Prostate gland (tissue), 2 donors: ENCODE results near the gene COPE. TPM values are rescaled to one million over a fixed set of nuclear protein-coding genes. Genes with fewer than 3 reads are reported as not detected.

Source experiments
- DNase-seq: peaks from one replicate; pipeline ENCODE4 v3.0.0-alpha.2; 2019; ENCODE audit warnings: low spot score
- H3K27ac ChIP-seq, 2 donors: fragments of 200-600 bp; sonication (generic); 2 replicates each; pipeline ENCODE4 v1.5.1; 2017 to 2019
- H3K27me3 ChIP-seq: fragments of 200-600 bp; sonication (generic); replicated peaks from 2 replicates; pipeline ENCODE4 v1.5.1; 2019; ENCODE audit not compliant: insufficient read depth
- H3K36me3 ChIP-seq, 2 donors: fragments of 200-600 bp; sonication (generic); 1 replicate in 1 of 2; 2 replicates in 1 of 2; pipeline versions ENCODE4 v1.5.1 to v1.8.1; 2017 to 2019
- H3K4me1 ChIP-seq: fragments of 200-600 bp; sonication (generic); replicated peaks from 2 replicates; pipeline ENCODE4 v1.5.1; 2019
- H3K4me3 ChIP-seq, 2 donors: fragments of 200-600 bp; sonication (generic); 2 replicates each; pipeline ENCODE4 v1.5.1; 2017 to 2019
- H3K9me3 ChIP-seq: fragments of 200-600 bp; sonication (generic); 2 replicates; pipeline ENCODE4 v1.5.1; 2017
- POLR2A ChIP-seq: fragments of 450-650 bp; IDR thresholded peaks from one replicate; pipeline ENCODE4 v1.6.1; 2016; ENCODE audit warnings: antibody characterized with exemption, mild to moderate bottlenecking
- POLR2AphosphoS5 ChIP-seq: sonication (generic); formaldehyde crosslinking; IDR thresholded peaks from one replicate; pipeline ENCODE4 v1.6.1; 2017; ENCODE audit warnings: antibody characterized with exemption
- WGBS: methylation state at CpG from one replicate; pipeline ENCODE4 v1.1.5; 2018; 5-methylcytosine and 5-hydroxymethylcytosine counted together
- intact Hi-C: fragments of 100-400 bp; cut with DNase I; formaldehyde crosslinking; loops from one replicate; pipeline ENCODE4 v1.14.2; 2022
- total RNA-seq, 2 donors: library from RNA; depleted of rRNA; stranded (reverse); fragments of >200 nt; gene quantifications; one replicate each; pipeline ENCODE4 v1.1.0, GENCODE V29; 2016
- TF ChIP-seq, protein P1 (sequence below), 4 experiments: fragments of 200-600 bp in 2 of 4; fragments of 450-650 bp in 2 of 4; sonication (generic) in 2 of 4; IDR thresholded peaks; 1 replicate in 3 of 4; 2 replicates in 1 of 4; pipeline ENCODE4 v1.5.1; 2016 to 2019; ENCODE audit warnings: antibody characterized with exemption in 4 of 4, mild to moderate bottlenecking in 2 of 4, moderate library complexity in 2 of 4

The COPE gene
- total RNA-seq, 2 donors from 2014 or later = 402 to 553 TPM

DNA sequence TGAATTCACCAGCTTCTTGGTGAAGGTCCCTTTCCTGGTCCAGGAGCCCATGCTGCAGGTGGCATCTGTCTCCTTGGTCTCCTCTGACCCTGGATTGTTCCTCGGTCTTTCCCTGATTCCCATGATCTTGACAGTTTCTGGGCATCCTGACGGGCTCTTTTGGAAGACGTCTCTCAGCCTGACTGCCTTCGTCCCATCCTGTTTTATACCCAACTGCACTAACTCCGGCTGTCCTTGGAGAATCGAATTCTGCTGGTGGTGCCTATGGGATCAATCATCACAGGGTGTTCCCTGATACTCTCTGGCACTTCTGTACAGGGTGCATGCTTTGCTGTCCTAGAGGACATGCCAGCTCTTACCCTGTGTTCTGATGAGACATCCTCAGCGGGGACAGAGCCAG lies 42.3 kb downstream of the COPE start:
- no peak for DNase-seq
- Histone ChIP-seq H3K27ac (no peak overlapping the region), H3K27me3 (no peaks in the 10 kb centered on the region), H3K9me3 (no peaks in the 10 kb centered on the region), H3K4me1 (no peaks in the 10 kb centered on the region), H3K36me3 (no peaks in the 10 kb centered on the region), H3K4me3 (no peak overlapping the region)
- no peak for TF ChIP-seq POLR2AphosphoS5
- TF ChIP-seq, protein P1, sequence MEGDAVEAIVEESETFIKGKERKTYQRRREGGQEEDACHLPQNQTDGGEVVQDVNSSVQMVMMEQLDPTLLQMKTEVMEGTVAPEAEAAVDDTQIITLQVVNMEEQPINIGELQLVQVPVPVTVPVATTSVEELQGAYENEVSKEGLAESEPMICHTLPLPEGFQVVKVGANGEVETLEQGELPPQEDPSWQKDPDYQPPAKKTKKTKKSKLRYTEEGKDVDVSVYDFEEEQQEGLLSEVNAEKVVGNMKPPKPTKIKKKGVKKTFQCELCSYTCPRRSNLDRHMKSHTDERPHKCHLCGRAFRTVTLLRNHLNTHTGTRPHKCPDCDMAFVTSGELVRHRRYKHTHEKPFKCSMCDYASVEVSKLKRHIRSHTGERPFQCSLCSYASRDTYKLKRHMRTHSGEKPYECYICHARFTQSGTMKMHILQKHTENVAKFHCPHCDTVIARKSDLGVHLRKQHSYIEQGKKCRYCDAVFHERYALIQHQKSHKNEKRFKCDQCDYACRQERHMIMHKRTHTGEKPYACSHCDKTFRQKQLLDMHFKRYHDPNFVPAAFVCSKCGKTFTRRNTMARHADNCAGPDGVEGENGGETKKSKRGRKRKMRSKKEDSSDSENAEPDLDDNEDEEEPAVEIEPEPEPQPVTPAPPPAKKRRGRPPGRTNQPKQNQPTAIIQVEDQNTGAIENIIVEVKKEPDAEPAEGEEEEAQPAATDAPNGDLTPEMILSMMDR (IDR thresholded peaks at IDR 0.05) = no peak
- no peak for TF ChIP-seq POLR2A
- WGBS = 94% methylated on average over 7 of the region's 7 CpGs
- intact Hi-C loops = no loop called here

DNA sequence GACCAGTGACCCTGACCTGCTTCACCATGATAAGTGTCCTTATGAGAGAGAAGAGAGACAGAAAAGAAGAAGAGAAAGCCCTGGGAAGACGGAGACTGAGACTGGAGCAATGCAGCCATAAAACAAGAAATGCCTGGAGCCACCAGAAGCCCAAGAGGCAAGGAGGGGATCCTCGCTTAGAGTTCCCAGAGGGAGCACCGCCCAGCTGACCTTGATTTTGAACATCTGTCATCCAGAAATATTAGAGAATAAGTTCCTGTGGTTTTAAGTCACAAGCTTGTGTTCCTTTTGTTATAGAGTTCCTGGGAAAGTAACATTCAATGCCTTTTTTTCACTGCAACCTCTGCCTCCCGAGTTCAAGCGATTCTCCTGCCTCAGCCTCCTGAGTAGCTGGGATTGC lies 43.5 kb downstream of the COPE start:
- Histone ChIP-seq H3K9me3 (no peaks in the 10 kb centered on the region), H3K4me1 (no peaks in the 10 kb centered on the region), H3K36me3 (no peaks in the 10 kb centered on the region), H3K4me3 (no peak overlapping the region), H3K27me3 (no peaks in the 10 kb centered on the region), H3K27ac (no peak overlapping the region)
- intact Hi-C loops = no loop called here
- no peak for TF ChIP-seq POLR2A
- TF ChIP-seq, protein P1 (IDR thresholded peaks at IDR 0.05) = no peak
- no peak for TF ChIP-seq POLR2AphosphoS5
- DNase-seq = no peak
- 81% methylated on average over 5 of the region's 5 CpGs for WGBS

DNA sequence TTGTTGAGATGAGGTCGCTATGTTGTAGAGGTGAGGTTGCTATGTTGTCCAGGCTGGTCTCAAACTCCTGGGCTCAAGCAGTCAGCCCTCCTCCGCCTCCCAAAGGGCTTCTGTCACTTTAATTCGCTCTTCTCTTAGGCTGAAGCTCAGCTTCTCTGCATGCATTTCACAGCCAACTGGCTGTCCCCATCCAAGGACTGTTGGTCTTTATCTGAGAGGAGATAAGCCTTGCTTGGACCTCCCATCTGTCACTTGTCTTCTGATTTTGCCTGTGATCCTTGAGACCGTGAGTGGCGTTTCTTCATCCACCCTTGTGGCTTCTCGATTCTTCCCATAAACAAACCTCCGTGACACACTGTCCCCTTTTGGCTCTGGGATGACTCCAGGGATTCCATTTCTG lies 47.6 kb downstream of the COPE start:
- Histone ChIP-seq H3K36me3 (peaks cover 5 to 7% of the 10 kb centered on the region in 2 donors), H3K27ac (no peak overlapping the region), H3K9me3 (no peaks in the 10 kb centered on the region), H3K4me1 (no peaks in the 10 kb centered on the region), H3K4me3 (no peak overlapping the region), H3K27me3 (no peaks in the 10 kb centered on the region)
- no peak for DNase-seq
- intact Hi-C loops = no loop called here
- 86% methylated on average over 7 of the region's 7 CpGs for WGBS
- TF ChIP-seq POLR2A = no peak
- no peak for TF ChIP-seq POLR2AphosphoS5
- TF ChIP-seq, protein P1 (IDR thresholded peaks at IDR 0.05) = no peak

DNA sequence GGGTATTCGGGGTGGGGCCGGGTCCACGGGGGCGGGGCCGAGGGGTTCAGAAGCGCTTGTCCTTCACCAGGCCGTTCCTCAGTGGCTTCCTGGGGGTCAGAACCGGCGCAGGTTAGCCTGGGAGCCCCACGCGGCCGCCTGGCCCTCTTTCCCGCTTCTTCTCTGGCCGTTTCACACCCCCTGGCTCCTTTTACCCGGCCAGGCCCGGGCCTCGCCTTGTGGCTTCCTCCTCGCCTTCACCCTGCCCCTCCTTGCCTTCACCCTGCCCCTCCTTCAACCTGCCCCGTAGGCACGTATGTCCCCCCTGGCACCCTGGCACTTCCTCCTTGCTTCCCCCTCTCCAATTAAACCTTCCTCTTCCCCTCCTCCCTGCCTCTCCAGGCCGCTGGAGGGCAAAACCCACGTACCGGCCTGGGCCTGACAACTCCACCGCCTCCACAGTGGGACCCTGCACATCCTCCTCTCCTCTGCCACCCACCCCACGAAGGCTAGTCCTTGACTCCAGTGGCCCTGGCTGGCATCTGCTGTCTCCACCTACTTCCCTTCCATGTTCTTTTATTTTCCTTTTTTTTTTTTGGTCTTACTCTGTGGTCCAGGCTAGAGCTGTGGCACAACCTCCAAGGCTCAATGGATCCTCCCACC lies 48.5 kb downstream of the COPE start:
- no peaks in the 10 kb centered on the region for H3K9me3 ChIP-seq
- no peaks in the 10 kb centered on the region for H3K4me1 ChIP-seq
- no peak for TF ChIP-seq POLR2A
- TF ChIP-seq, protein P1 (IDR thresholded peaks at IDR 0.05) = no peak
- TF ChIP-seq POLR2AphosphoS5 = no peak
- H3K27me3 ChIP-seq = no peaks in the 10 kb centered on the region
- intact Hi-C loops = no loop called here
- H3K27ac ChIP-seq = no peak overlapping the region
- H3K4me3 ChIP-seq = no peak overlapping the region
- H3K36me3 ChIP-seq = peaks cover 8 to 11% of the 10 kb centered on the region in 2 donors
- 64% methylated on average over 24 of the region's 25 CpGs for WGBS
- no peak for DNase-seq

DNA sequence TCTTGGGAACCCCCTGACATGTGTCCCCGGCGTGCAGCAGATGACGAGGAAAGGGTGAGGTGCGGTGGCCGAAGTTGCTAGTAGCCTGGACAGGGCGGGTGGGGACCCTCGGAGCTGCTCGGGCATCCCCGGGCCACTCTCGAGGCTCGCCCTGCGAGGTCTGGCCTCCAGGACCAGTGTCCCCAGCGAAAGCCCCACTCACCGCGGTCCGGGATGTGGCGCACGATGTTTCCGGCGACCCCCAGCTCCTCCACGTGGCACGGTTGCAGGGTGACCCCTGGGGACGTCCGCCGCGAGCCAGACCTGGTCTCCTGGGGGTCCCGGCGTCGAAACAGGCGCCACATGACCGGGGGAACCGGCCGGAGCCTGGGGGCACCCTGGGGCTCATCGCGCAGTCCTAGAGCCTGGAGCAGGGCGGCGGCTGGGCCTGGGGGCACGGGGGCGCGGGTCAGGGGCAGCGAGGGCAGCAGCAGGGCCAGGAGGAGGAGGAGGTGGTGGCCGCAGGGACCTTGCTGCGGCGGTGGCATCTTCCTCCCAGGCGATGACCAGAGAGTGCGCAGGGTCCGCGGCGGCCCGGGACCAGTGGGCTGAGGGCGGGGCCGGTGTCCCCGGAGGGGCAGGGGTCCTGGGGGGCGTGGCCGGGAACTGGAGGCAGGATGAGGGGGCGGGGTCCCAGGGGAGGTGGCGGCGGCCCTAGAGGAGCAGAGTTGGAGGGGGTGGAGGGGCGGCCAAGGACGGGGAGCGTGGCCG lies 49.2 kb downstream of the COPE start:
- Histone ChIP-seq H3K4me1 (no peaks in the 10 kb centered on the region), H3K36me3 (peaks cover 15 to 16% of the 10 kb centered on the region in 2 donors), H3K27me3 (no peaks in the 10 kb centered on the region), H3K4me3 (no peak overlapping the region), H3K27ac (no peak overlapping the region), H3K9me3 (no peaks in the 10 kb centered on the region)
- WGBS = 41% methylated on average over 61 of the region's 62 CpGs
- TF ChIP-seq POLR2A = no peak
- TF ChIP-seq POLR2AphosphoS5 = no peak
- TF ChIP-seq, protein P1 (IDR thresholded peaks at IDR 0.05) = no peak
- no peak for DNase-seq
- intact Hi-C loops = no loop called here
